ENCODE results near the gene PHTF1.

The PHTF1 gene

GRCh38 chr1:113802367-113803007 lies 43.2 kb upstream of the PHTF1 start:
- TF ChIP-seq TAF1 (IDR thresholded peaks at IDR 0.05; ENCODE audit: low read depth), result no peak
- TF ChIP-seq, protein P1, sequence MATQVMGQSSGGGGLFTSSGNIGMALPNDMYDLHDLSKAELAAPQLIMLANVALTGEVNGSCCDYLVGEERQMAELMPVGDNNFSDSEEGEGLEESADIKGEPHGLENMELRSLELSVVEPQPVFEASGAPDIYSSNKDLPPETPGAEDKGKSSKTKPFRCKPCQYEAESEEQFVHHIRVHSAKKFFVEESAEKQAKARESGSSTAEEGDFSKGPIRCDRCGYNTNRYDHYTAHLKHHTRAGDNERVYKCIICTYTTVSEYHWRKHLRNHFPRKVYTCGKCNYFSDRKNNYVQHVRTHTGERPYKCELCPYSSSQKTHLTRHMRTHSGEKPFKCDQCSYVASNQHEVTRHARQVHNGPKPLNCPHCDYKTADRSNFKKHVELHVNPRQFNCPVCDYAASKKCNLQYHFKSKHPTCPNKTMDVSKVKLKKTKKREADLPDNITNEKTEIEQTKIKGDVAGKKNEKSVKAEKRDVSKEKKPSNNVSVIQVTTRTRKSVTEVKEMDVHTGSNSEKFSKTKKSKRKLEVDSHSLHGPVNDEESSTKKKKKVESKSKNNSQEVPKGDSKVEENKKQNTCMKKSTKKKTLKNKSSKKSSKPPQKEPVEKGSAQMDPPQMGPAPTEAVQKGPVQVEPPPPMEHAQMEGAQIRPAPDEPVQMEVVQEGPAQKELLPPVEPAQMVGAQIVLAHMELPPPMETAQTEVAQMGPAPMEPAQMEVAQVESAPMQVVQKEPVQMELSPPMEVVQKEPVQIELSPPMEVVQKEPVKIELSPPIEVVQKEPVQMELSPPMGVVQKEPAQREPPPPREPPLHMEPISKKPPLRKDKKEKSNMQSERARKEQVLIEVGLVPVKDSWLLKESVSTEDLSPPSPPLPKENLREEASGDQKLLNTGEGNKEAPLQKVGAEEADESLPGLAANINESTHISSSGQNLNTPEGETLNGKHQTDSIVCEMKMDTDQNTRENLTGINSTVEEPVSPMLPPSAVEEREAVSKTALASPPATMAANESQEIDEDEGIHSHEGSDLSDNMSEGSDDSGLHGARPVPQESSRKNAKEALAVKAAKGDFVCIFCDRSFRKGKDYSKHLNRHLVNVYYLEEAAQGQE (IDR thresholded peaks at IDR 0.05; ENCODE audit: low read depth), result no peak
- TF ChIP-seq TCF12 (IDR thresholded peaks at IDR 0.05; ENCODE audit: low read depth), result no peak
- TF ChIP-seq USF1 (IDR thresholded peaks at IDR 0.05), result no peak

GRCh38 chr1:113800487-113800886 lies 41.2 kb upstream of the PHTF1 start:
- TF ChIP-seq, protein P1 (IDR thresholded peaks at IDR 0.05; ENCODE audit: low read depth), result no peak
- TF ChIP-seq TCF12 (IDR thresholded peaks at IDR 0.05; ENCODE audit: low read depth) (no peak), NFIC (IDR thresholded peaks at IDR 0.05) (no peak), CEBPB (IDR thresholded peaks at IDR 0.05) (no peak), TAF1 (IDR thresholded peaks at IDR 0.05; ENCODE audit: low read depth) (no peak), YY1 (IDR thresholded peaks at IDR 0.05; ENCODE audit: low read depth) (no peak), EGR1 (IDR thresholded peaks at IDR 0.05) (no peak), RAD21 (IDR thresholded peaks at IDR 0.05; ENCODE audit: low read depth) (no peak), CREB1 (IDR thresholded peaks at IDR 0.05; ENCODE audit: low read depth) (no peak), TEAD4 (IDR thresholded peaks at IDR 0.05) (no peak), USF1 (IDR thresholded peaks at IDR 0.05) (no peak), EP300 (IDR thresholded peaks at IDR 0.05; ENCODE audit: borderline replicate concordance) (no peak), ZBTB7A (IDR thresholded peaks at IDR 0.05; ENCODE audit: low read depth) (no peak), FOXM1 (IDR thresholded peaks at IDR 0.05; ENCODE audit: borderline replicate concordance, low read depth) (no peak)
- TF ChIP-seq, protein P2, sequence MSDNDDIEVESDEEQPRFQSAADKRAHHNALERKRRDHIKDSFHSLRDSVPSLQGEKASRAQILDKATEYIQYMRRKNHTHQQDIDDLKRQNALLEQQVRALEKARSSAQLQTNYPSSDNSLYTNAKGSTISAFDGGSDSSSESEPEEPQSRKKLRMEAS (IDR thresholded peaks at IDR 0.05), result no peak

- no peak for TF ChIP-seq TAF1 (IDR thresholded peaks at IDR 0.05; ENCODE audit: low read depth)
- TF ChIP-seq NFIC (IDR thresholded peaks at IDR 0.05), result no peak
- no peak for TF ChIP-seq RAD21 (IDR thresholded peaks at IDR 0.05; ENCODE audit: low read depth)
- TF ChIP-seq TCF12 (IDR thresholded peaks at IDR 0.05; ENCODE audit: low read depth), result no peak
These were observed 38.2 kb upstream of the PHTF1 start for GRCh38 chr1:113797472-113797871.

DNA sequence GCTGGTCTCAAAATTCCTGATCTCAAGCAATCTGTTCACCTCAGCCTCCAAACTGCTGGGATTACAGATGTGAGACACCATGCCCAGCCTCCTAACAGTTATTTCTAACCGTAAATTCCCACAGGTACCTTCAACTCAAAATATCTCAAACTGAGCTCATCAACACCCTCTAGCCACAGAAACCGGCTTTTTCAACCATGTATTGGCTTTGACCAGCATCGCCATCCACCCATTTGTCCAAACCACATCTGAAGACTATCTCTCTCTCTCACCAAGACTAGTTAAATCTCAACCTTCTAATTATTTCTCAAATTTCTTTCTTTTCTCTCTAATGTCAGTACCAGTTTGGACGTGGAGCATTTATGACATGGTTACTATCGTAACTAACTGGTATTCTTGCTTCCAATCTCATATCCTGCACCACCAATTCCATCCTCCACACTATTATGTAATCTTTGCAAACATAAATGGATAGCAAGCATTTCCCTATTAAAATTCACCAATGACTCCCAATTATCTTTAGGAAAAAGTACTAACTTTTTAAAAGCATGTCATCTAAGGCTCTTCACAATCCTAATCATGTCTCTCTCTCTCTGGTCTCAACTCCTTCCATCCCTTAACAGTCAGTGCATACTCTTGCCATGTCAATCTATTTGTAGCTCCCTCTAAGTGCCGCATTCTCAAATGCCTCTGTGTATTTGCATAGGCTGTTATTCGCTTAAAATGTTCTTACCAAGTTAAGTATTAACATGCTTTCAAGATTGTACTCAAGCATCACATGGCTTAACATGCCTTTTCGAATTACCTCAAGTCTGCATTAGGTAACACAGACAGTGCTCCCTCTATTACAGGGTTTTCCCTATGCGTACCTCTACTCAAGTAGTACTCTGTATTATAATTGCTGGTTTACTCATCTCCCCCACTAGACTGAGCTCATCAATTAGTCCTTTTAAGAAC lies 34.9 kb upstream of the PHTF1 start:
- TF ChIP-seq CEBPB (IDR thresholded peaks at IDR 0.05), result no peak
- no peak for TF ChIP-seq RAD21 (IDR thresholded peaks at IDR 0.05; ENCODE audit: low read depth)
- TF ChIP-seq USF1 (IDR thresholded peaks at IDR 0.05), result no peak
- TF ChIP-seq NFIC (IDR thresholded peaks at IDR 0.05), result no peak
- TF ChIP-seq CREB1 (IDR thresholded peaks at IDR 0.05; ENCODE audit: low read depth), result no peak
- no peak for TF ChIP-seq EGR1 (IDR thresholded peaks at IDR 0.05)
- TF ChIP-seq, protein P1 (IDR thresholded peaks at IDR 0.05; ENCODE audit: low read depth), result no peak
- TF ChIP-seq, protein P2 (IDR thresholded peaks at IDR 0.05), result no peak
- TF ChIP-seq EP300 (IDR thresholded peaks at IDR 0.05; ENCODE audit: borderline replicate concordance), result no peak
- TF ChIP-seq YY1 (IDR thresholded peaks at IDR 0.05; ENCODE audit: low read depth), result no peak
- no peak for TF ChIP-seq FOXM1 (IDR thresholded peaks at IDR 0.05; ENCODE audit: borderline replicate concordance, low read depth)
- no peak for TF ChIP-seq ZBTB7A (IDR thresholded peaks at IDR 0.05; ENCODE audit: low read depth)
- TF ChIP-seq TEAD4 (IDR thresholded peaks at IDR 0.05), result no peak
- TF ChIP-seq TCF12 (IDR thresholded peaks at IDR 0.05; ENCODE audit: low read depth), result no peak
- TF ChIP-seq TAF1 (IDR thresholded peaks at IDR 0.05; ENCODE audit: low read depth), result no peak
